Mesenteric fat pad (tissue), 1 donor: Measurements from ENCODE around the gene TEKT5. TPM values are rescaled to one million over a fixed set of nuclear protein-coding genes. Genes with fewer than 3 reads are reported as not detected.
"Not testable (repeated sequence)": the region's sequence is repeated elsewhere in the genome, so short reads cannot be mapped to it uniquely, and the experiment has no call there.

Experiments
- DNase-seq: peaks from one replicate; pipeline ENCODE4 v3.0.0-alpha.2; 2020; ENCODE audit warnings: low spot score
- long read RNA-seq: library from polyadenylated mRNA; unstranded; transcript quantifications from one replicate; pipeline ENCODE4 v2.0.0, GENCODE V29; 2020
- total RNA-seq: library from RNA; stranded (reverse); fragmentation: NEBNext Ultra II Directional; extraction: Animal tissue kit (Norgen Biotek cat#: 25700); gene quantifications from one replicate; pipeline ENCODE4 v1.2.1, GENCODE V29; 2021
- donor health status: DM: yes; HTN: yes; CAD: no.

The TEKT5 gene
- total RNA-seq: not detected
- long read RNA-seq: 0 reads

- DNase-seq: no peak
These were observed at the start of gene TEKT5 for GRCh38 chr16:10694830-10695229. Gene TEKT5 (minus strand): TSS chr16:10694930. CDS start chr16:10694873, 57 bp downstream.

- DNase-seq: peak; percentile 100
These were observed 49.1 kb upstream of the TEKT5 start, which contains the start of gene NUBP1 for GRCh38 chr16:10743610-10744369. Gene NUBP1 (plus strand): TSS chr16:10743842. CDS start chr16:10743864, 22 bp downstream.

- DNase-seq: no peak
These were observed 48.5 kb upstream of the TEKT5 start for GRCh38 chr16:10743227-10743609.

DNA sequence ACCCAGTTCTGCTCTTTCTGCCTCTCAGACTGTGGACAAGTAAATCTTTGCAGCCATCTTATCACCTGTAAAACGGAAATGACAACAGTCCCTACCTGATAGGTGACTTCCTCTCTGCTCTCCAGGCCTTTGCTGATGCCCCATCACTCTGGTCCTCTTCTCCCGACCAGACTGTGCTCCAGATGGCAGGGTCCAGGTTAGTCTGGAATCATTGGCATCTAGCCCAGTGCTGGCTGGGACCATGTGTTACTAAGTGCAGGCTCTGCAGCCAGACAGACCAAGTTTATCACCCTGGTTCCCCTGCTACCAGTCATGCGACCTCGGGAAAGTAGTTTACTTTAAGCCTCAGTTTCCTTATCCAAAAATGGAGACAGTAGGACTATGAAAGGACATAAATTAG is 47.1 kb upstream of the TEKT5 start:
- no peak for DNase-seq

DNA sequence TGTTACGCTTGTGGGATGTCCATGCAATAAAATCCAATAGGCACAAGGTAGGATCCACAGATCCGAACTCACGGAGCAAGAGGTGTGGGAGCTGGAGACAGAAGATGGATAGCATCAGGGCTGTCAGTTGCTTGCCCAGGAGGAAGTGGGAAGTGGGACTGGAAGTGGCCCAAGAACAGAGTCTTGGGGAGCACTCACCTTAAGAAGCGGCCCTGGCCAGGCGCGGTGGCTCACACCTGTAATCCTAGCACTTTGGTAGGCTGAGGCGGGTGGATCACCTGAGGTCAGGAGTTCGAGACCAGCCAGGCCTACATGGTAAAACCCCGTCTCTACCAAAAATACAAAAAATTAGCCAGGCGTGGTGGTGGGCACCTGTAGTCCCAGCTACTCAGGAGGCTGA is 46.5 kb upstream of the TEKT5 start:
- not testable (repeated sequence) for DNase-seq

DNA sequence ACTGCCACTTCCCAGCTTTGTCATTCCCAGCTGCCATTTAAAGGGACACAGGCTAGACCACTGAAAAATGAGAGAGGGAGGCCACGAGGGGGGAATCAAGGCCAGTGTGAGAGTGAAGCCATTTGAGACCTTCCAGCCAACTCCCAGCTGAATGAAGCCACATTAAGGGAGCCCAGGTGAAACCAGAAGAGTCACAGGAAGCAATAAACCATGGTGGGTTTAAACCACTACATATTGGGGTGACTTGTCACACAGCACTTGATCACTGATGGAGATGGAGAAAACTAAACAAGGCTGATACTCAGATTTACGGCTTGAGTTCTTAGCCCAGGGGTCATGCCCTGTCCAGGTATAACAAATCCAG is 46.1 kb upstream of the TEKT5 start:
- no peak for DNase-seq

GRCh38 chr16:10740000-10740844 is 45.5 kb upstream of the TEKT5 start:
- no peak for DNase-seq

GRCh38 chr16:10738231-10739077 is 43.7 kb upstream of the TEKT5 start:
- no peak for DNase-seq

DNA sequence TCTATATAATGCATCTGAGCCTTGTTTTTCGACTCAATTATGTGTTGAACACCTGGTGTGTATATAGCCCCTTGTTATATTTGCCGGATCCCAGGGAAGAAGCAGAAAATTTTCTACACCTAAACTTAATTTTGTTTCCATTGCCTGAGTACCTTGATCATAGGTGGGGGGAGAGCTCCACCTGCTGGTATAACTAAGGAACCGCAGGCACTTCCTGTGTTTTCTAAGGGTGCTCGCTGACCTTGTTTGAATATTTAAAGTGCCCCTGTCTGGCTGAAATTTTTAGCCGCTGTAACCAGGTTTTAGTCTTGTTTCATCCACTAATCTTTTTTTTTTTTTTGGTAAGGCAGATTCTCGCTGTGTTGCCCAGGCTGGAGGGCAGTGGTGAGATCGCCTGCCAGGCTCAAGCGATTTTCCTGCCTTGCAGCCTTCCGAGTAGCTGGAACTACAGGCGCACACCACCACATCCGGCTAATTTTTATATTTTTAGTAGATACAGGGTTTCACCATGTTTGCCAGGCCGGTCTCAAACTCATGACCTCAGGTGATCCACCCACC is 42.4 kb upstream of the TEKT5 start:
- DNase-seq: no peak

- DNase-seq: no peak
These were observed 37.1 kb upstream of the TEKT5 start for GRCh38 chr16:10731790-10732189.

DNA sequence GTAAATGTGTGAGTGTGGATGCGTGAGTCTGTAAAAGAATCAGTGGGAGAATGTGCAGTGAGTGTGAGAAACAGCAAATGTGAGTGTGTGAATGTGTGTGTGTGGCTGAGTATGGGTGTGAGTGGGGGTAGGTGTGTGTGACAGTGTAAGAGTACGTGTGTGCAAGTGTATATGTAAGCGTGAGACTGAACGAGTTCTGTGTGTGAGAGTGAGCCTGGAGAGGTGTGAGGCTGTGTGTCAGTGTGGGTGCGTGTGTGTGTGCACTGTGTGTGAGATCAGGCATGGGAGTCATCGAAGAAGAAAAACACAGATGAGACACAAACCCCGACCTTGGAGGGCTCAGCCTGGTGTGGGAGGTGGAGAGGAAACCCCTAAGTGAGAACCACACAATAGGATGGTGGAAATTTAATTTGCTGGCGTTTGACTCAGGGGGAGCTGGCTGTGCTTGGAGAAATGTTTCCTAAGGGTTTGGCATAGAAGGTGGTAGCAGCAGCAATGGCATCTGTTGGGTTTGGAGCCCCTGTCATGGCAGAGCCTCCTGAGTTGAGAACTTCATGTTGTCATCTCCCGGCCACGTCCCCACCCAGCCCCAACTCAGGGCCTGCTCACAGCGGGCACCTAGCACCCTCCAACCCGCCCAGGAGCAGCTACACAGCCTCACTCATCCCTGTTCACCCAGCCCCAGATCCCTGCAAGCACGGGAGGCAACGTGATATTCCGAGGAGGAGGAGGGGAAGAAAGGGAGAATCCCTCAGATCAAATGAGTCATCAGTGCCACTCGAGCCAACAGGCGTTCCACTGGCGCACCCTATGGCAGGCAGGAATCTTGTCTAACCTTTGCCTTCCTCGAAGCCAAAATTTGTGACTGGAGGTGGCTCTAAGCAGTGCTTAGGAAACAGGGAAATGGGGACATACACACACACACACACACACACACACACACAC is 34.6 kb upstream of the TEKT5 start:
- no peak for DNase-seq

- DNase-seq: no peak
These were observed 33.5 kb upstream of the TEKT5 start for GRCh38 chr16:10728003-10728887.

- DNase-seq: no peak
These were observed 14.2 kb upstream of the TEKT5 start for GRCh38 chr16:10708969-10709368.

DNA sequence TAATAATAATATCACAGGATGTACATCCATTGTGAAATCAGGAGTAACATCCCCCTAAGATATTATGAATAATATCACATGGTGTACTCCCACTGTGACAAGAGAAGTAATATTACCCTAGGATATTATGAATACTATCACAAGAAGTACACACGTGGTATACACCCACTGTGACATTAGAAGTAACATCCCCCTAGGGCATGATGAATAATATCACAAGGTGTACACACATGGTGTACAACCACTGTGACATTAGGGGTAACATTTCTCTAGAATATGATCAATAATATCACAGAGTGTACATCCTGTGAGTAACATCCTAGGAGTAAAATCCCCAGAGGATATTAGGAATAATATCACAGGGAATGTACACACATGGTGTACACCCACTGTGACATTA is 5.0 kb upstream of the TEKT5 start:
- no peak for DNase-seq

DNA sequence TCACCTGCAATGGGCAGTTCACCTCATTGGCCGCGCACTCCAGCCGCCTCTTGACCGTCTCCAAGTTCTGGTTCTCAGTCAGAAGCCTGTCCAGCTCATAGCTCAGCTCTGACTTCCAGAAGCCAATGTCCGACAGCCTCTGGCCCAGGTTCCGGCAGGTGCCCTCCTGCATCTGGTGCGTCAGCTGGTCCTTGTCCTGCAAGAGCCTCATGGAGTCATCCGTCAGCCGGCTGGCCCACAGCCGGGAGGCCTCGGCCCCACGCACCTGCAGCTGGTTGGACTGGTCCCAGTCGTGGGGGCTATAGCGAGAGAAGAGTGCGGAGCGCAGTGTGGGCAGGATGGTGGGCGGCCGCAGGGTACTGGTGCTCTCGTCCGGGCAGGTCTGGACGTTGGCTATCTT is 424 bp downstream of the TEKT5 start:
- DNase-seq: no peak

DNA sequence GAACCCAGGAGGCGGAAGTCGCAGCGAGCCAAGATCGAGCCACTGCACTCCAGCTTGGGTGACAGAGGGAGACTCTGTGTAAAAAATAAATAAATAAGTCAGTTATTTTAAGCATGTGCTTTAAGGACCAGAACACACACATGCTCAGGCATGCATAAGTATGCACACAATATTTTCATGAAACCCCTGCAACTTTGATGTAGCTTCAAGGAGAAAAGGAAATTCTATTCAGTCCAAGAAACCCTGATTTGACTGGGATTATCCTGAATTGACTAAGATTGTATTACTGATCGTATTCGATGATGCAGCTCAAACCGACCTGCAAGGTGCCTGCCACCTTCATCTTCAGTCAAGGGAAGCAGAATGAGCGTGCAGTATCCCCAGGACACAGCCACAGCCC is 841 bp downstream of the TEKT5 start:
- DNase-seq: no peak

GRCh38 chr16:10692470-10692869 is 2.3 kb downstream of the TEKT5 start:
- no peak for DNase-seq

DNA sequence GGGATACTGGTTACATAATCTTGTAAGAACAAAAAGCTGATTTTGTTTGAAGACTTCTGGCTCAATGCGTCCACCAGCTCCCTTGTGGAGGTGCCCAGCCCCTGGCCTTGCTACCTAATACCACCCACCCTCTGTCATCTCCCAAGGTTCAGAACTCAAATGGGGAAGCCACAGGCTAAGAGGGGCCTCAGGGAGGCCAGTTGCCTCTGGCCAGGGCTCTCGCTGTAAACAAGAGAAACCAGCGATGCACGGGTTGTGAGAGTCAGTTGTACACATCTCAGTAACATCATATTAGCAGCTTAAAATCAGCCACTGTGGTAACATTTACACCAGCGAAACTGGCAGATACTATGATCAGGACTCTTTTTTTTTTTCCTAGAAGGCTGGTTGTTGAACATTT is 6.0 kb downstream of the TEKT5 start:
- DNase-seq: no peak

DNA sequence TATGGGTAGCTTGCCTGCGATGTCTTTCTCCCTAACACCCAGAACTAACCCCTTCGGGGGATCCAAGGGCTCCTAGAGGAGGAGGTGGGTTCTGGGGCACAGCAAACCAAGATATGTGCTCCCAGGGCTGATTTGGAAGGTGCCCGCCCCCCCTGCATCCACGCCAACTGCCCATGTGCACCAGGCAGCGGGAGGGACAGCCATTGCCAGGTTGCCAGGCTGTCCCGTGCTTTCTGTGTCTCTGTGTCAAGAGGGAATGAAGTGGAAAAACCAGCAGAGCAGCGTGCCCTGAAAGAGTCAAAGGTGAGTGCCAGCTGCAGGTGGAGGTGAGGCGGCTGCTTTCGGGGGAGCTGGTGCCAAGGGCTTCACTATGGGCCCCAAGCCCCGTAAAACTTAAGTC is 6.4 kb downstream of the TEKT5 start:
- no peak for DNase-seq
